Measurements from ENCODE around the gene SUPT16H. TPM values are rescaled to one million over a fixed set of nuclear protein-coding genes. Genes with fewer than 3 reads are reported as not detected.

The SUPT16H gene
- total and polyA plus RNA-seq, 2 of the 8 experiments (the other 6 are each of a cell fraction or from before 2014, with no cell fraction given) = 138 to 201 TPM

- TF ChIP-seq ASH2L (IDR thresholded peaks at IDR 0.05; ENCODE audit: low read length) (peak; percentile 65), RAD21 (IDR thresholded peaks at IDR 0.05 in 1 of 2, conservative IDR thresholded peaks at IDR 0.05 in 1 of 2; ENCODE audit: low read depth in 2 of 2, low read length in 2 of 2) (no peak), CBX8 (IDR thresholded peaks at IDR 0.05; ENCODE audit: borderline replicate concordance, low read depth, low read length) (no peak), CEBPB (IDR thresholded peaks at IDR 0.05; ENCODE audit: low read depth, low read length) (no peak), SIN3A (conservative IDR thresholded peaks at IDR 0.05 in 1 of 2, IDR thresholded peaks at IDR 0.05 in 1 of 2; ENCODE audit: low read depth in 1 of 2, low read length in 2 of 2) (no peak), POLR2AphosphoS5 (IDR thresholded peaks at IDR 0.05; ENCODE audit: low read depth, low read length) (peak; percentile 99), EP300 (IDR thresholded peaks at IDR 0.05; ENCODE audit: borderline replicate concordance in 1 of 2, low read depth in 2 of 2, low read length in 2 of 2) (no peak), TCF12 (IDR thresholded peaks at IDR 0.05; ENCODE audit: low read depth, low read length) (no peak), MAX (IDR thresholded peaks at IDR 0.05) (peak; percentile 95), KDM5A (IDR thresholded peaks at IDR 0.05; ENCODE audit: low read length) (no peak), CTCF (IDR thresholded peaks at IDR 0.05; ENCODE audit: control extremely low read depth in 1 of 3, insufficient read depth in 1 of 3, low read depth in 1 of 3, low read length in 3 of 3) (no peak), TAF1 (IDR thresholded peaks at IDR 0.05; ENCODE audit: low read depth, low read length) (peak; percentile 93), PHF8 (conservative IDR thresholded peaks at IDR 0.05; ENCODE audit: low read depth, low read length) (peak; percentile 76), KDM1A (IDR thresholded peaks at IDR 0.05; ENCODE audit: borderline replicate concordance, low read length) (no peak), POLR2A (IDR thresholded peaks at IDR 0.05; ENCODE audit: control extremely low read depth in 1 of 2, low read depth in 2 of 2, low read length in 2 of 2) (peak; percentile 97), USF2 (IDR thresholded peaks at IDR 0.05; ENCODE audit: low read length) (no peak), RBBP5 (IDR thresholded peaks at IDR 0.05; ENCODE audit: borderline replicate concordance, low read depth, low read length) (no peak), CBX5 (IDR thresholded peaks at IDR 0.05; ENCODE audit: low read depth, low read length) (no peak), CHD1 (IDR thresholded peaks at IDR 0.05; ENCODE audit: low read depth, low read length) (no peak), NRF1 (IDR thresholded peaks at IDR 0.05; ENCODE audit: low read depth, low read length) (no peak), SP1 (IDR thresholded peaks at IDR 0.05; ENCODE audit: low read depth, low read length) (no peak)
These were observed 75.2 kb downstream of the SUPT16H start (continued) for GRCh38 chr14:21308479-21309237.
